ENCODE measurements around the gene ELMO3.

ELMO3 gene

GRCh38 chr16:67226295-67226803, 27.4 kb downstream of the ELMO3 start:
- no peak for DNase-seq (ENCODE audit: low spot score)

GRCh38 chr16:67226804-67227566, 28.1 kb downstream of the ELMO3 start, which contains the start of gene TMEM208:
TSS of gene TMEM208 (plus strand) at chr16:67227130. CDS start at chr16:67227219, 89 bp downstream.
- peak; percentile 94 for DNase-seq (ENCODE audit: low spot score)

DNA sequence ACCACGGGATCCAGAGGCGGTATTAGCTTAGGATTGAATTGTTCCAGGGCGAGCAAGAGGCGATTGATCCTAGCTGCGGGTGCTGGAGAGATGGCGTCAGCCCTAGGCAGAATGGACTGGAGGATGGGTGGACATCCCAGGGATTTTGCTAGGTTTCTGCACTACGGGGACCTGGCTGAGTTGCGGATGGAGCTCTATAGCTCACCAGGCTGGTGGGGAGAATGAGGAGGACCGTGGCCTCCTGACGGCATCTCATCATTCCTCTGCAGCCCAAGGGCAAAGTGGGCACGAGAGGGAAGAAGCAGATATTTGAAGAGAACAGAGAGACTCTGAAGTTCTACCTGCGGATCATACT, 28.6 kb downstream of the ELMO3 start:
- DNase-seq (ENCODE audit: low spot score): no peak

DNA sequence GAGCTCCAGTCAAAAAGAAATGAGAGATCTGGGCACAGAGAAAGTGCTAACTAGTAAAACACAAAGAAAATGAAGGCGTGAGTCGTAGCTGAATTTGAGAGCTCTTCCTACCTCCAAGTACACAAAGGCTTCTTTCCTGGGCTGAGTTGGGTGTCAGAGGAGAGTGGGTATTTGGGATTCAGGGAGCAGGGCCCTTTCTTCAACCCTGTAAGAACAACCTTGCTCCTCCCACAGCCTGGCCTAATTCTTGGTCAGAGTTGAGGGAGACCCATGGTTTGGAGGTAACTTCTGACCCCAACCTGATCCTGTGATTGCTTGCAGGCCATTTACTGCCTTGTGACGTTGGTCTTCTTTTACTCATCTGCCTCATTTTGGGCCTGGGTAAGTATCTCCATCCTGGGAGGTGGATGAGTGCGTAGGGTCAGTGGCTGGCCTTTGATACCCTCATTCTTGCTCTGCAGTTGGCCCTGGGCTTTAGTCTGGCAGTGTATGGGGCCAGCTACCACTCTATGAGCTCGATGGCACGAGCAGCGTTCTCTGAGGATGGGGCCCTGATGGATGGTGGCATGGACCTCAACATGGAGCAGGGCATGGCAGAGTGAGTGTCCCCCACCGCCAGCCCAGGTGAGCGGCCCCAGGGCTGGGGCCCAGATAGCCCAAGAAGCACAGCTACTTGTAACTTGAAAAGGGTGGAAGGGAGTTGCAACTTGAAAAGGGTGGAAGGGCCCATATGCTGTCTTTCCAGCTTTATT, 29.3 kb downstream of the ELMO3 start:
- DNase-seq (ENCODE audit: low spot score): no peak

DNA sequence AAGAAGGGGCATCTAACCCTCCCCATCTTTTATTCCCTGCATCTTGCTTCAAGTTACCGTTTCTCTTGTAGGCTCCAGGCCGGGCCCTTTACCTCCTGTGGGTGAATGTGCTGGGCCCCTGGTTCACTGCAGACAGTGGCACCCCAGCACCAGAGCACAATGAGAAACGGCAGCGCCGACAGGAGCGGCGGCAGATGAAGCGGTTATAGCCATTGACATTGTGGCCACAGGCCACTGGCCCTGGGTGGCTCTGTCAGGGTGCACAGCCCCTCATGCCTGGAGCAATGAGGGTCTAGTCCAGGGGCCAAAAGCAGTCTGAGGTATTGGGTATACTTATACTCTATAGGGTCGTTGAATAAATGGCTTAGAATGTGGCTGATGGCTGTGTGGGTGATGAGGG, 30.0 kb downstream of the ELMO3 start:
- DNase-seq (ENCODE audit: low spot score): no peak

- DNase-seq (ENCODE audit: low spot score): no peak
Observed at GRCh38 chr16:67229906-67230808, 31.2 kb downstream of the ELMO3 start.

DNA sequence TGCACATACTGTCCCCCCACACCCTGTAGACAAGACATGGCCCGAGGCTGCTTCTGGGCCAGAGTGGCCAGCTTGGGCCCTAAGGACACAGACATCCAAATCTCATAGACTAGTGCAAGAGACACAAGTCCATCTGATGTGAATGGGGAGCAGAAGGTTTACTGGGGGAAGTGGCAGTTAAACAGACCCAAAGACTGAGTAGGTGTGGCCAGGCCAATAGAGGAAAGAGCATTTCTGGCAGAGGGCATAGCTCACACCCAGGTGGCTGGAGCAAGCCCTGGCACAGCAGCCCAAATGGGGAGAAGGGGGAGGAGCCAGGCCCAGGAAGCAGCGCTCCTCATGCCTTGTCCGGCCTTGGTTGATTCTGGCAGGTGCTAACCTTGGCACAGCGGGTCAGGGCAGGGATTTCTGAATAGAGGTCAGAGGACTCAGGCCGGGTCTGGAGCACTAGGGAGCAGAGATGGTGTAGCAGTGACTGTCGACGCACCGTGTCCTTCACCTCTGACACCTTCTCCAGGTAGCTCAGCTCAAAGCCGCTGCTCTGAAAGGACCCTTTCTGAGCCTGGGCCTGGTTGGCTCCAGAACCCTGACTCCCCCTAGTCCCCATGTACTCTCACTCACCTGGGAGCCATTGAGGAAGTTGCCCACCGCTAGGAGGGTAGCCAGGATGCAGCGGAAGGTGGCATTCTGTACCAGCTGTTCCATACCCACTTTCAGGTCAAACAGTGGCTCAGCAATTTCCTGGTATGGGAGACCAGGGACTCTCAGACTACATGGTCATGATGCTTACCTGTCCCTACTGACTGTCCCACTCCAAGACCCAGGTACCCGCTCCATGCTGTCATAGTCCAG, 32.1 kb downstream of the ELMO3 start:
- no peak for DNase-seq (ENCODE audit: low spot score)

- DNase-seq (ENCODE audit: low spot score): no peak
Observed at GRCh38 chr16:67233596-67233995, 34.7 kb downstream of the ELMO3 start.

- DNase-seq (ENCODE audit: low spot score): no peak
Observed at GRCh38 chr16:67234180-67234597, 35.3 kb downstream of the ELMO3 start.

- no peak for DNase-seq (ENCODE audit: low spot score)
Observed at GRCh38 chr16:67235816-67236562, 37.1 kb downstream of the ELMO3 start.

DNA sequence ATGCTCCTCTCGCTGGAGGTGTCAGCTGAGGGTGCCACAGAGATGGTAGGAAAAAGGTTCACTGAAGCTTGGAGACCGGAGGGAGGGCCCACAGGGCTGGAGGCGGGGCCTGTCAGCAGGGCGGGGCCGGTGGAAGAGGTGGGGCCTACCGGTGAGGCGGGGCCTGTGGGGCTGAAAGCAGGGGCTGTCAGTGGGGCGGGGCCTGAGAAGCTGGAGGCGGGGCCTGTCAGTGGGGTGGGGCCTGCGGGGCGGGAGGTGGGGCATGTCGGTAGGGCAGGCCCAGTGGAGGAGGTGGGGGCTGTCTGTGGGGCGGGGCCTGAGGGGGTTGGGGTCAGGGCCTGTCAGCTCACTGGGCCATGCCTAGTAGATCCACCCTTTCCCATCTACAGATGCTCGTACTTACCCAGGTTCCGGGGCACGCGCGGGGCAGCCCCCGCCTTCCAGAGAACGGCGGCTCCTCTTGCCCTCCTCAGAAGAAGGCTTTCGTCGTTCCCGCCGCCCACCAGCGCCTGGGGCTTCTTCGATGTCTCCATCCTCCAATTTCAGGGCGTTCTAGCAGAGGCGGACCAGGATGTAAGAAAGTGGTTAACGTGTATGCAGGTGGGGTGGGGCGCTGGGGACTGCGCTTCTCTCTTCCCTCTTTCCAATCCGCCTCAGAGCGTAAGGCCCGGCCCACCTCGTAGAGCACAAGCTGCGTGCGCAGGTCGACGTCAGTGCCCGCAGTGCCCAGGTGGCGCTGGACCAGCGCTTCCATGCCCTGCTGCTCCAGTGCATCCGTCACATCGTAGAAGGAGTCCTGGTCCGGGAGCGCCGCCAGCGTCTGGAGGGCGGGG, 37.8 kb downstream of the ELMO3 start:
- peak; percentile 60 for DNase-seq (ENCODE audit: low spot score)

DNA sequence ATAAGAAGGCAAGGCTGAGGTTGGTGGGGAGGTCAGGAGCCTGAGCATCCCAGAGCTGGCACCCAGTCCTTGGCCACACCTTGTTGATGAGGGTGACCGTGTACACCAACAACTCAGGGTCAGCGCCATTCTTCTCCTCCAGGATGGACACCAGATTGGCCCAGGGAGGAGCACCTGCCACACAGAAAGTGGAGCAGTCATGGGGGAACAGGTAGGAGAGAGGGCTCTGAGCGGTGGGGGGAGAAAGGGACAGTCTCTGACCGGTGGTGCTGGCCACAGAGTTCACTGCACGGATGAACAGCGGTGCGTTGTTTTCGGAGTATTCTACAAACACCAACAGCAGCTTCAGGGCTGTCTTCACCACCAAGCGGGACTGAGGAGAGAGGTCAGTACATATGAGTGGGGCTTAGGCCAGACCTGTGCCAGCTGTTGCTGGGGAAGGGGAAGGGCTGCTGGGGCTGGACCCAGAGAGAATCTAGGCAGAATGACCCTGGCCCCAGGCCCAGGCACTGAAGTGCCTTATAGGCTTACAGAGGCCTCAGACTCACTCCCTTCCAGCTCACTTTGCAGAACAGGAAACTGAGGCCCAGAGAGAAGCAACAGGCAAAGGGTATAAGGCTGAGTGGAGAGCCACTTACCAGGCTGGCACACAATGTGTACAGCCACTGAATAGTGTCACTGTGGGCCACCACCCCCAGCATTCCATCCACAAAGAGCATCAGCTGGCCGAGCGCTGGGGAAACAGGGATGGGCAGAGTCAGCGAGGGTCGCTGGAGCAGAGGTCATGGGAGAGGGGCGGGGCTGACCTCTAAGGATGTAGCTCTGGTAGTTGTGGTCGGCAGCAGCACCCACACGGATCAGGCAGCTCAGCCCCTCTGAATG, 38.7 kb downstream of the ELMO3 start:
- no peak for DNase-seq (ENCODE audit: low spot score)

DNA sequence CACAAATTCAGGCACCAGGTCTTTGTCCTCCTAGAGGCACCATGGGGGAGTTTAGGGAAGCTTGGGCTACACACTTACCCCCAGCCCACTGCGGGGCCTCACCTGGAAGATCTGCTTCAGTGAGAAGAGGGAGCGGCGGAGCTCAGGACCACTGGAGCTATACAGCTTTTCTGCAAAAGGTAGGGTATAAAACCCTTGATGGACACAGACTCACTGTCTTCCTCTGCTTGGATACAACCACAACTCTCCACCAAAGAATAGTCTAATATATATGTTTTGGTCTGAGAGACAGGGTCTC, 39.3 kb downstream of the ELMO3 start:
- DNase-seq (ENCODE audit: low spot score): no peak

DNA sequence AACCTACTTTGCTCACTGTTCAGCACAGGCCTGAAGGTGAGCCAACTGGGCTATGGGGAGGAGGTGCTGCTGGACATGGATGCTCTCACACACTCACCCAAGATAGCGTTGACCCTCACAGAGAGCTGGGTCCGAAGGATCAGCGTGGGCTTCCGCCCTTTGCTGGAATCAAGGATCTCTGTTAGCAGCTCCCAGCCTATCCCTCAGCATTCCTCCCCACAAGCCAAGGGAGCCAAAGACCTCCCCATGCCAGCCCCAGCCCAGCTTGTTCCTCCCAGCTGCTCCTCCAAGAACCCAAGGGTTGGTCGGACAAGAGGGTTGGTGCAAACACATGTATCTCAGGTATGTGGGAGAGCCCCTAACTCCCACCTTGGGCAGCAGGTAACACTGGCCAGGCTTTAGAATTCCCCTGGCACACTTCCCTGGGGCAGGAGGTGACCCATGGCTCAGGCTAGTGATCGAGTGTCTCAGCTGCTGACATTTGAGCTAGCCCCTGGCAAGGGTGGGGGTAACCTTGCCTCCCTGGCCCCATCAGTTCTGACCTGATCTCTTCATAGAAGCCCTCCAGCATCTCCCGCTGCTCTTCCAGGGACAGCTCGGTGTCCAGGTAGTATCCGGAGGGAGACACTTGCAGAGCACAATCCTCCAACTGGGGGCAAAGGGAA, 40.0 kb downstream of the ELMO3 start:
- no peak for DNase-seq (ENCODE audit: low spot score)

GRCh38 chr16:67240506-67240905, 41.6 kb downstream of the ELMO3 start:
- no peak for DNase-seq (ENCODE audit: low spot score)

DNA sequence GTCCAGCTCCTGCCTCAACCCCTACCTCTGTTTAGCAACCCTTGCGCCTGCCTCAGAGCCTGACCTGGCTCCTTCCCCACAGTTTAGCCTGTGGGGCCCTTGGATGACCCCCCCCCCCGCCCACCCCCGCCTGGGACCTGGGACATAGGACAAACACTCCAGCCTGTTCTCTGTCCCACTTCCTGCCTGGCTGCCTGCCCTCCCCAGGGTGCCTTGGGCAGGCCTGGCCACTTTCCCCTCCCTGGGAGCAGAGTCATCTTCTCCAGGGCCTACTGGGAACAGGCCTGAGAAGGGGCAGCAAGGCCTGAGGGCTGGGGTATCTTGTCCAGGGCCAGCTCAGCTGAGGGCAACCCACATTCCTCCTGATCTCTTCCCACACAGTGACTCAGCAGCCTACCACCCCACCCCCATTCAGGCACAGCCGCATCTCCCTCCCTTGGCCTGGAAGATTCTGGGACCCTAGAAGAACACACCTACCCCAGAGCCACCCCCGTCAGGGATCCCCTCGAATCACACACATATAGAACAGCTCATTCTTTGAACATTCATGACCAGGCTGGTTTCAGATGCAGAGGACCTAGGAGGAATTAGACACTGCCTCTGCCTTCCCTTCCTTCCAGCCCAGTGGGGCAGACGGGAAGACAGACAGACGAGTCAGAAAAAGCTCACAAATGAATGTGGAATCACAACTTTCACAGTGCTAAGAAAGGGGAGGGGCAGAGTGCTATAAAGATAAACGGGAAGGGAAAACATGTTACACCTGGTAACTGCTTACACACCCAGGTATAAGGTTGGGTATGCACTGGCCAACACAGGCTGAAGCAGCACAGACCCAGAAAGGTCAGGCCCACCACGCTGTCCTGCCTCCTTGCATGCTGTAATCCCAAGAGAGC, 42.3 kb downstream of the ELMO3 start:
- no peak for DNase-seq (ENCODE audit: low spot score)

GRCh38 chr16:67242138-67242730, 43.3 kb downstream of the ELMO3 start:
- DNase-seq (ENCODE audit: low spot score): no peak

Measured in HuH-7 (cell line).